Suprapubic skin (tissue), 4 donors: ENCODE data around the gene DPYSL5. TPM values are rescaled to one million over a fixed set of nuclear protein-coding genes. Genes with fewer than 3 reads are reported as not detected.

Experiments
- DNase-seq, 2 donors: peaks; one replicate each; pipeline ENCODE4 v3.0.0-alpha.2; 2019; ENCODE audit warnings: low spot score in 2 of 2
- H3K27ac ChIP-seq: fragments of 200-600 bp; sonication (generic); one replicate; pipeline ENCODE4 v1.5.1; 2019
- H3K27me3 ChIP-seq: fragments of 200-600 bp; sonication (generic); one replicate; pipeline ENCODE4 v1.5.1; 2019
- H3K36me3 ChIP-seq: fragments of 200-600 bp; sonication (generic); one replicate; pipeline ENCODE4 v1.5.1; 2019
- H3K4me1 ChIP-seq: fragments of 200-600 bp; sonication (generic); one replicate; pipeline ENCODE4 v1.5.1; 2019
- H3K4me3 ChIP-seq: fragments of 200-600 bp; sonication (generic); one replicate; pipeline ENCODE4 v1.5.1; 2019; ENCODE audit warnings: mild to moderate bottlenecking
- H3K9me3 ChIP-seq: fragments of 200-600 bp; sonication (generic); one replicate; pipeline ENCODE4 v1.5.1; 2019
- CTCF ChIP-seq, 2 donors: fragments of 200-600 bp in 1 of 2; fragments of 450-650 bp in 1 of 2; sonication (generic) in 1 of 2; IDR thresholded peaks; one replicate each; pipeline ENCODE4 v1.5.1; 2016 to 2019; ENCODE audit warnings: antibody characterized with exemption in 2 of 2, mild to moderate bottlenecking in 1 of 2, moderate library complexity in 1 of 2
- EP300 ChIP-seq: sonication (generic); formaldehyde crosslinking; IDR thresholded peaks from one replicate; pipeline ENCODE4 v1.6.1; 2017; ENCODE audit warnings: antibody characterized with exemption
- POLR2A ChIP-seq, 2 donors: fragments of 450-650 bp; IDR thresholded peaks; one replicate each; pipeline ENCODE4 v1.6.1; 2017; ENCODE audit warnings: antibody characterized with exemption in 2 of 2, mild to moderate bottlenecking in 2 of 2, moderate library complexity in 2 of 2
- POLR2AphosphoS5 ChIP-seq, 3 donors: sonication (generic); formaldehyde crosslinking; IDR thresholded peaks; one replicate each; pipeline ENCODE4 v1.6.1; 2017; ENCODE audit warnings: antibody characterized with exemption in 3 of 3
- WGBS: methylation state at CpG from one replicate; pipeline ENCODE4 v1.1.5; 2018; 5-methylcytosine and 5-hydroxymethylcytosine counted together
- total RNA-seq, 4 donors: library from RNA; depleted of rRNA; stranded (reverse); fragments of >200 nt; gene quantifications; one replicate each; pipeline ENCODE4 v1.1.0, GENCODE V29; 2016

The DPYSL5 gene
- total RNA-seq, 4 donors from 2014 or later: not detected

- DNase-seq: no peak
- WGBS: 79% methylated on average over 4 of the region's 5 CpGs
- Histone ChIP-seq H3K27me3 (peaks cover 11% of the 10 kb centered on the region), H3K4me1 (peaks cover 3% of the 10 kb centered on the region), H3K27ac (no peak overlapping the region), H3K9me3 (no peaks in the 10 kb centered on the region), H3K4me3 (no peak overlapping the region), H3K36me3 (no peaks in the 10 kb centered on the region)
- TF ChIP-seq POLR2AphosphoS5 (IDR thresholded peaks at IDR 0.05) (no peak), EP300 (no peak), CTCF (IDR thresholded peaks at IDR 0.05) (no peak), POLR2A (IDR thresholded peaks at IDR 0.05) (no peak)
Measured at GRCh38 chr2:26903676-26904075, 55.7 kb downstream of the DPYSL5 start.

- no peak overlapping the region for H3K4me3 ChIP-seq
- no peaks in the 10 kb centered on the region for H3K9me3 ChIP-seq
- 92% methylated on average over 2 of the region's 2 CpGs for WGBS
- TF ChIP-seq CTCF (IDR thresholded peaks at IDR 0.05): no peak
- TF ChIP-seq POLR2AphosphoS5 (IDR thresholded peaks at IDR 0.05): no peak
- no peak for TF ChIP-seq EP300
- no peak for TF ChIP-seq POLR2A (IDR thresholded peaks at IDR 0.05)
- H3K36me3 ChIP-seq: no peaks in the 10 kb centered on the region
- H3K4me1 ChIP-seq: peaks cover 3% of the 10 kb centered on the region
- DNase-seq: no peak
- no peak overlapping the region for H3K27ac ChIP-seq
- peaks cover 15% of the 10 kb centered on the region for H3K27me3 ChIP-seq
Measured at GRCh38 chr2:26904839-26905238, 56.9 kb downstream of the DPYSL5 start.

GRCh38 chr2:26905341-26906198 lies 57.6 kb downstream of the DPYSL5 start:
- TF ChIP-seq EP300 (no peak), CTCF (IDR thresholded peaks at IDR 0.05) (no peak), POLR2A (IDR thresholded peaks at IDR 0.05) (no peak), POLR2AphosphoS5 (IDR thresholded peaks at IDR 0.05) (no peak)
- no peak overlapping the region for H3K4me3 ChIP-seq
- H3K4me1 ChIP-seq: peaks cover 3% of the 10 kb centered on the region
- no peaks in the 10 kb centered on the region for H3K36me3 ChIP-seq
- no peak overlapping the region for H3K27ac ChIP-seq
- H3K27me3 ChIP-seq: peaks cover 17% of the 10 kb centered on the region
- 64% methylated on average over 12 of the region's 12 CpGs for WGBS
- no peak for DNase-seq
- H3K9me3 ChIP-seq: no peaks in the 10 kb centered on the region

DNA sequence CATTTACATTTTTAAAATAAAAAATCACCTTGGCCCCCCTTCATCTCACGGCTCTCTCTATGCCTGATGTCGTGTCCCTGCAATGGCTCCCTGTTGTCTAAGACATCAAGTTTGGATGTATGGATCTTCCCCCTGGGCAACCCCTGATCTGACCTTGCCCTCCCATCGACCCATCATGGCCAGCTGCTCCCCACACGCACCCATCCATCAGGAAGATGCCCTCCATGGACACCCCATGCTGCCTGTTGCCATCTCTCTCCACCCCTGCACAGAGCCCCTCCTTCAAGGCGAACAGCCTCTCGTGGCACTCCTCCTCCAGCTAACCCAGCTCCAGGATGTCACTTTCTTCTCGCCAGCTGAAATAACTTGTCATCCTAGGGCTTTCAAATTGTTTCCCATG lies 59.5 kb downstream of the DPYSL5 start:
- no peak for DNase-seq
- 83% methylated on average over 7 of the region's 7 CpGs for WGBS
- TF ChIP-seq POLR2AphosphoS5 (IDR thresholded peaks at IDR 0.05) (no peak), POLR2A (IDR thresholded peaks at IDR 0.05) (no peak), CTCF (IDR thresholded peaks at IDR 0.05) (no peak), EP300 (no peak)
- Histone ChIP-seq H3K4me3 (no peak overlapping the region), H3K36me3 (no peaks in the 10 kb centered on the region), H3K9me3 (no peaks in the 10 kb centered on the region), H3K4me1 (peaks cover 4% of the 10 kb centered on the region), H3K27ac (no peak overlapping the region), H3K27me3 (peaks cover 35% of the 10 kb centered on the region)

DNA sequence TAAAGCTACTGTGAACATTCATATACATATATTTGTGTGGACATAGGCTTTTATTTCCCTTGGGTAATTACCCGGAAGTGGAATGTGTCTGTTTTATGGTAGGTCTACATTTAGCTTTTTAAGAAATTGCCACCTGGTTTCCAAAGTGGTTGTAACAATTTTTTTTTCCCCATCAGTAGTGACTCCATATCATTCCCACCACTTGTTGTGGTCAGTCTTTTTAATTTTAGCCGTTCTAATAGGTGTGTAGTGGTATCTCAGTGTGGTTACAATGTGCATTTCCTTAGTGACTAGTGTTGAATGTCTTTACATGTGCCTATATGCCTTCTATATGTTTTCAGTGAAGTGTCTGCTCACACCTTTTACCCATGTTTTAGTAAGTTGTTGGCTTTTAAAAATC lies 62.2 kb downstream of the DPYSL5 start:
- no peaks in the 10 kb centered on the region for H3K36me3 ChIP-seq
- no peaks in the 10 kb centered on the region for H3K9me3 ChIP-seq
- no peak overlapping the region for H3K4me3 ChIP-seq
- DNase-seq: no peak
- H3K27me3 ChIP-seq: peaks cover 61% of the 10 kb centered on the region
- H3K27ac ChIP-seq: no peak overlapping the region
- peaks cover 5% of the 10 kb centered on the region for H3K4me1 ChIP-seq
- WGBS: 93% methylated on average over 2 of the region's 2 CpGs
- TF ChIP-seq POLR2A (IDR thresholded peaks at IDR 0.05) (no peak), POLR2AphosphoS5 (IDR thresholded peaks at IDR 0.05) (no peak), EP300 (no peak), CTCF (IDR thresholded peaks at IDR 0.05) (no peak)
